Omental fat pad (tissue), 4 donors: Measurements from ENCODE around the gene CFAP43. TPM values are rescaled to one million over a fixed set of nuclear protein-coding genes. Genes with fewer than 3 reads are reported as not detected.

Source experiments
- ATAC-seq: fragments of 150-250 bp; one replicate; pipeline ENCODE4 v1.9.1; 2016; ENCODE audit warnings: mild to moderate bottlenecking, moderate library complexity; ENCODE audit not compliant: low FRiP score
- DNase-seq: peaks from one replicate; pipeline ENCODE4 v3.0.0-alpha.2; 2019; ENCODE audit warnings: low spot score
- total RNA-seq, 4 donors: library from RNA; depleted of rRNA; stranded (reverse); fragments of >200 nt; gene quantifications; one replicate each; pipeline ENCODE4 v1.1.0, GENCODE V29; 2016
- TF ChIP-seq, protein P1 (sequence below), 3 donors: fragments of 450-650 bp; IDR thresholded peaks; one replicate each; pipeline ENCODE4 v1.5.1; 2016 to 2017; ENCODE audit warnings: antibody characterized with exemption in 3 of 3, mild to moderate bottlenecking in 3 of 3, moderate library complexity in 2 of 3

The CFAP43 gene
- total RNA-seq, 4 donors from 2014 or later, result 0.38 to 0.84 (median 0.60) TPM; not detected in 1

DNA sequence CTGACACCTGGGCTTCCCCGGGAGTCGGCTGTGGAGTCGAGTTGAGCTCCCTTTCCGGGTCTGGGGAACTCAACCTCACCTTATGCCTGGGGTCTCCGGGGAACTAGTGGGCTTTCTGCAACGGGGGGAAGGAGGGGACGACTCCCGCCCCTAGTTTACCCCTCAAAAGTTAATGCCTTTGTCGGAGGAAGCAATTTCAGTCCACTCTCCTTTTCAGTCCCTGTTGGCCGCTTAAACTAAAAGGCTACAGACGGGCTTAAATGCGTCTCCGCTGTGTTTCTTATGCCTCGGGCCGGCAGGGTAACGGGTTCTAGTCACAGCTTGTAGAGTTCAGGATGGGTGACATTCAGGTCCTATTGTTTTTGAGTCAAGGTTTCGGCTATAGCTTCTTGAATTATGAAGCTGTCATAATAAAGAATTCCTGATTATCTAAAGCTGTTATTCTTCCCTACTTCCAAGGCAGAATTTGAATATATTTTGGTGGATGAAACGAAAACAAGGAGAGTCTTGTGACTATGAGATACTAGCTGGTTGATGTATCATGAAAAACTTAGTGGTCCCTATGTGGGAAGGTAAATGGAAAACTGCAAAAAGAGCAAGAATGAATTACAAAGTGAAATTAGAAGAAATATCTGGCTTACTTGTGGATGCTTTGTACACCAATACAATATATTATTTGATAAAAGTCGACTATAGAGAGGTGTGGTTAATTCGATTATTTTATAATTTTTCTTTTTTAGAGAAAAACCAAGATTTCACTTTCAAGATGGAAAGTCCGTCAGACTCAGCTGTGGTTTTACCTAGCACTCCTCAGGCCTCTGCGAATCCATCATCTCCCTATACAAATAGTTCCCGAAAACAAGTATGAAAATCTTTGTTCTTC is 109.7 kb downstream of the CFAP43 start:
- no peak for DNase-seq
- ATAC-seq, result no peak
- TF ChIP-seq, protein P1, sequence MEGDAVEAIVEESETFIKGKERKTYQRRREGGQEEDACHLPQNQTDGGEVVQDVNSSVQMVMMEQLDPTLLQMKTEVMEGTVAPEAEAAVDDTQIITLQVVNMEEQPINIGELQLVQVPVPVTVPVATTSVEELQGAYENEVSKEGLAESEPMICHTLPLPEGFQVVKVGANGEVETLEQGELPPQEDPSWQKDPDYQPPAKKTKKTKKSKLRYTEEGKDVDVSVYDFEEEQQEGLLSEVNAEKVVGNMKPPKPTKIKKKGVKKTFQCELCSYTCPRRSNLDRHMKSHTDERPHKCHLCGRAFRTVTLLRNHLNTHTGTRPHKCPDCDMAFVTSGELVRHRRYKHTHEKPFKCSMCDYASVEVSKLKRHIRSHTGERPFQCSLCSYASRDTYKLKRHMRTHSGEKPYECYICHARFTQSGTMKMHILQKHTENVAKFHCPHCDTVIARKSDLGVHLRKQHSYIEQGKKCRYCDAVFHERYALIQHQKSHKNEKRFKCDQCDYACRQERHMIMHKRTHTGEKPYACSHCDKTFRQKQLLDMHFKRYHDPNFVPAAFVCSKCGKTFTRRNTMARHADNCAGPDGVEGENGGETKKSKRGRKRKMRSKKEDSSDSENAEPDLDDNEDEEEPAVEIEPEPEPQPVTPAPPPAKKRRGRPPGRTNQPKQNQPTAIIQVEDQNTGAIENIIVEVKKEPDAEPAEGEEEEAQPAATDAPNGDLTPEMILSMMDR (IDR thresholded peaks at IDR 0.05), result no peak

DNA sequence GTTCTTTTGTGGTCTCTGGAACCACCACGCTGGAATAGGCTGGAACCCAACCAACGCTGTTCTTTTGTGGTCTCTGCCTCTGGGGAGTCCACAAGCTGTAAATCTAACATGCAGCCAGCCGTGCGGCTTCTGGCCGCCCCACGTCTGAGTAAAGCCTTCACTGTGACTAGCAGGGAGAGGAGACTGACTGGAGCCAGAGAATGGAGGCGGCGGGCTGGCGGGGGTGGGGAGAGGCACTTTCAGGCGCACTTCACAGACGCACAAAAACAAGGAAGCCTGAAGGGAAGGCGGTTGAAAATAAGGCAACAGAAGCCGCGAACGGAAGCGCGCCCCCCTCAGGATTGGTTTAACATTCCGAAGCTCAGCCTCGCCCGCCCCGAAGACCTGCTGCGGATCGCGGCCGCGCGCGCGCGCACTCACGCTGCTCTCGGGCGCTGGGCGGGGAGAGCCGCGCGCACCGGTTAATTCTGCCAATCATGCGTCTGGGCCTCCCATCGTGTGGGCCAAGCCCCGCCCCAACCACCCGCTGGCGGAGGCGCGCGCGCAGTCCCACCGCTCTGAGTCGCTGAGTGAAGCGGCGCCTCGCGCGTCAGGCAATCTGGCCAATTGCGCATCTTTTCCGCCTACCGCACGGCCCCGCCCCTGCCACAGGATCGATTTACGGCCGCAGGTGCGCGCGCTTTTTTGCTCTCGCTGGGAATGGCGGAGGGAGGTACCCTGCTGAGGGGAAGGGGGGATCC is 110.5 kb downstream of the CFAP43 start, which contains the start of gene SFR1:
SFR1 (plus strand) TSS at position 687 of the 740 bp plus-strand sequence; CDS start at position 700, 13 bp downstream.
- DNase-seq (peak; percentile 89), ATAC-seq (peak; percentile 93)
- TF ChIP-seq, protein P1 (IDR thresholded peaks at IDR 0.05), result no peak

DNA sequence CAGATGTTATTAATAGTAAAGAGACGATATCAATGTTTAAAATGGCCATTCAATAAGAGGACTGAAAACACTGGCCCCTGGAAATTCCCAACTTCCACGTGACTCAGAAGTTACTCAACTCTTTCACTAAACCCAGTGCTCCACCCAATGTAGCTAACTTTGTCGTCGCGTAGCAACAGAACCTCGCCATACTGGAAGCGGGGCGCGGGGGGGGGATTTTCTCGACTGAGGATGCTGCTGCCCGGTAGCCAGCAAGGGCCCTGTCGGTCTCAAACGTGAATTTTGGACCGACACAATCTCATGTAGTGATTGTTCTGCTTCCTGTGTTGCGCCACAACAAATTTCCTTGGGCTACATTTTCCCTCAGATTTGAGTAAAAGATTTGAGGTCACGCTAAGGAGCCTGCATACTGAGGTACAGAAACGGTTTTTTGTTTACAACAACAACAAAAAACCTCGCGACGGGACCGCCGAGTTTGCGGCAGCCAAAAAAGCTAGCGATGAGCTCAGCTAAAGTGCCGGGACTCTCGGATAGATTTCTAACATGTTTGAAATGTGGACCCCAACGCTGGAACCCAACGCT is 111.2 kb downstream of the CFAP43 start:
- TF ChIP-seq, protein P1 (IDR thresholded peaks at IDR 0.05), result no peak
- ATAC-seq, result peak; percentile 63
- peak; percentile 87 for DNase-seq

DNA sequence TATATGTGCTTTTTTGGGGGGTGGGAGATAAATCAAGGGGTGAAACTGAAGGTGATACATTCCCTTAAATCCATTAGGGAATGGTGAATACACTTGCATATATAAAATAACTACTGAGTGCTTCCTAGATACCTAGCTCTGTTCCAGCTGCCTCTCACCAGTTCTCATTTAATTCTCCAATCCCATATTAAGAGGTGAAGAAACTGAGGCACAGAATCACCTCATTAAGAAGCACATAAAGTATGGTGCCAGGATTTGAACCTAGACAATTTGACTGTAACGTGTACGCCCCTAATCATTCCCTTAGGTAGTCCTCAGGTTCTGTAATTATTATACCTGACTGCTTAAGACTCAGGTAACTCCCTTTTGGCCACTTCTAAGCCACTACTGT is 111.7 kb downstream of the CFAP43 start:
- ATAC-seq (no peak), DNase-seq (no peak)
- TF ChIP-seq, protein P1 (IDR thresholded peaks at IDR 0.05), result no peak

DNA sequence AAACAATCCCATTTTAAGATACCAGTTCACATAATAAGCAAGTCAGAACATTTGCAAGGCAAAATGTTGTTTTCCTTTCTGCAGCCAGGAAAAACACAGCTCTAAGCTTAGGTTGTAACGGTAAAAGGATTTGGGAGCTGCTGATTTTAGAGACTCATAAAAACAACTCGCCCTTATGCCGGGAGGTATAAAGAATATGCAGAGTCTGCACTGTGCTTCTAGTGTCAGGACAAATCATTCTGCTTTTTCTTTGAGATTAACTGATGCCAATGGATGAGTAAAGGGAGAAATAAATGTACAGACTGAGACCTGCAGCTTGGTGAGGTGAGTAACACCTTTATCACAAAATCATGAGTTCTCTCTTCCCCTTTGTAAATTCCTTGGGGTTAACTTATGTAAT is 112.2 kb downstream of the CFAP43 start:
- DNase-seq, result no peak
- no peak for ATAC-seq
- TF ChIP-seq, protein P1 (IDR thresholded peaks at IDR 0.05), result no peak

DNA sequence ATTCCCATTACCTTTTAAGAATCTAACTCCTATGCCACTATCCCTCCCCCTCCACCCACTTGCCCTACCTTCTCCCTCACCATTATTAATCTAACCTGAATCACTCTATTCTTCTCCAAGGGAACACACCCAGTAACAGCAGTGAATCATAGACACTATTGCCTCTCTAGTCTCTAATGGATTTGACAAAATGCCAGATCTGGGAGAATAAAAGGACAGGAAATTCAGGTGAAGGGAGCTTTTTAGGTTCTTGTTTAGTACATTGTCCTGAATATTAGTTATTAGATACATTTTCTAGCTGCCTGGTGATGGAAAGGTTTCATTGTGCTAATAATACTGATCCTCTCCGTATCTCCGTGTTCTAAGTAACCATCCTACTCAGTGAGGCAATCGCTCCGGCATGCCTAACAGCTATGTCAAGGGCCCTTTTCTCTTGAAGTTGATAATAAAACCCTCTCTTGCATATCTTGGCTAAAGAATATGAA is 114.3 kb downstream of the CFAP43 start:
- DNase-seq, result no peak
- peak; percentile 46 for ATAC-seq
- TF ChIP-seq, protein P1 (IDR thresholded peaks at IDR 0.05), result no peak
